Esophagus muscularis mucosa (tissue), 4 donors: ENCODE results near the gene KCNMB2.

Experiments used
- EP300 ChIP-seq: sonication (generic); formaldehyde crosslinking; IDR thresholded peaks from one replicate; pipeline ENCODE4 v1.6.1; 2017; ENCODE audit warnings: antibody characterized with exemption
- POLR2A ChIP-seq: fragments of 450-650 bp; IDR thresholded peaks from one replicate; pipeline ENCODE4 v1.6.1; 2017; ENCODE audit warnings: antibody characterized with exemption, moderate library complexity, mild to moderate bottlenecking, low read depth
- POLR2AphosphoS5 ChIP-seq, 2 donors: sonication (generic); formaldehyde crosslinking; IDR thresholded peaks; one replicate each; pipeline ENCODE4 v1.6.1; 2017; ENCODE audit warnings: antibody characterized with exemption in 2 of 2
- TF ChIP-seq, protein P1 (sequence below), 3 experiments: fragments of 200-600 bp in 2 of 3; fragments of 450-650 bp in 1 of 3; sonication (generic) in 2 of 3; IDR thresholded peaks; one replicate each; pipeline ENCODE4 v1.5.1; 2017 to 2019; ENCODE audit warnings: antibody characterized with exemption in 3 of 3, mild to moderate bottlenecking in 2 of 3, moderate library complexity in 1 of 3

DNA sequence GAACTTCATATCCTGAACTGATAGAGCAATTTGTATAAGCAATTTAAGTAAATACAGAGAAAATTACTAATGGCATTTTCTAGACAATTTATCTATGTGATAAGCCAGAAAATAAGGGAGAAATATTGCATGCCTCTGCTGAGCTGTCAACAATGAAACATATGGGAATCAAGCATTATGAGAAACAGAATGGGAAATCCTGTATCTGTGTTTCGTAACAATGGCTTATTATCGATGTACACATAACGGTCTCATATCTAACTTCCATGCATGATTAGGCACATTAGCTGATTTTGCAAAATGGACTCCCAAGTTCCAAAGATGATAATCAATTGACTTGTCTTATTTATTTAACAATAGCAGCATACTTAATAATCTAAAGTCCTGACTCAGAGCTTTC, 30.4 kb upstream of the KCNMB2 start:
- TF ChIP-seq, protein P1, sequence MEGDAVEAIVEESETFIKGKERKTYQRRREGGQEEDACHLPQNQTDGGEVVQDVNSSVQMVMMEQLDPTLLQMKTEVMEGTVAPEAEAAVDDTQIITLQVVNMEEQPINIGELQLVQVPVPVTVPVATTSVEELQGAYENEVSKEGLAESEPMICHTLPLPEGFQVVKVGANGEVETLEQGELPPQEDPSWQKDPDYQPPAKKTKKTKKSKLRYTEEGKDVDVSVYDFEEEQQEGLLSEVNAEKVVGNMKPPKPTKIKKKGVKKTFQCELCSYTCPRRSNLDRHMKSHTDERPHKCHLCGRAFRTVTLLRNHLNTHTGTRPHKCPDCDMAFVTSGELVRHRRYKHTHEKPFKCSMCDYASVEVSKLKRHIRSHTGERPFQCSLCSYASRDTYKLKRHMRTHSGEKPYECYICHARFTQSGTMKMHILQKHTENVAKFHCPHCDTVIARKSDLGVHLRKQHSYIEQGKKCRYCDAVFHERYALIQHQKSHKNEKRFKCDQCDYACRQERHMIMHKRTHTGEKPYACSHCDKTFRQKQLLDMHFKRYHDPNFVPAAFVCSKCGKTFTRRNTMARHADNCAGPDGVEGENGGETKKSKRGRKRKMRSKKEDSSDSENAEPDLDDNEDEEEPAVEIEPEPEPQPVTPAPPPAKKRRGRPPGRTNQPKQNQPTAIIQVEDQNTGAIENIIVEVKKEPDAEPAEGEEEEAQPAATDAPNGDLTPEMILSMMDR (IDR thresholded peaks at IDR 0.05) = no peak
- TF ChIP-seq POLR2AphosphoS5 (IDR thresholded peaks at IDR 0.05) (no peak), EP300 (no peak), POLR2A (no peak)
